Measurements from ENCODE around the gene CSRP2. TPM values are rescaled to one million over a fixed set of nuclear protein-coding genes. Genes with fewer than 3 reads are reported as not detected.

The CSRP2 gene
- total RNA-seq, 1 experiment from 2014 or later = 36.1 TPM

DNA sequence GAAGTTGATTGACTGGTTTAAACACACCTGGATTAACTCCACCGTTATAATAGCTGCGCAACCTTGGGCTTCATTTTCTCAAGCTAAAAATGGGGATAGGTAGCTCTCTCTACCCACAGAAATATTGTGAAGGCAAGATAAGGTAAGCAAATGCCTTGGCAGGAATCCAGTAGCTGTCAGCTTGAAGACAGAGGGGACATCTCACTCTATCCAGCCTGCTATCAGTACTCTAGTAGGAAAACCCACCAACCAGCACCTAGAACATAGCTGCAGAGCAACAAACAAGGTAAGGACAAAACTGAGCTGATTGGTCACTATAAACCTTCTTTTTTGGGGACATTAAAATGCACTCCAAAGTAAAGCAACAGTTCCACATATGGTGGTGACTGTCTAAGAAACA, 7.7 kb downstream of the CSRP2 start:
- Histone ChIP-seq H2AFZ (ENCODE audit: low read depth, low read length, poor library complexity, severe bottlenecking) (no peak overlapping the region), H3K36me3 (ENCODE audit: control insufficient read depth in 1 of 2, insufficient read depth in 2 of 2, low read length in 2 of 2) (no peaks in the 10 kb centered on the region), H3K9me2 (ENCODE audit: insufficient read depth) (no peaks in the 10 kb centered on the region), H3K4me1 (ENCODE audit: control insufficient read depth in 1 of 2, insufficient read depth in 2 of 2, low read length in 2 of 2) (no peaks in the 10 kb centered on the region), H3K79me2 (ENCODE audit: insufficient read depth, low read length) (no peaks in the 10 kb centered on the region), H3K27me3 (ENCODE audit: insufficient read depth, low read length) (no peaks in the 10 kb centered on the region), H3K27ac (ENCODE audit: low read depth, low read length) (no peak overlapping the region), H3K4me3 (replicated peaks in 1 of 2; ENCODE audit: low read depth in 1 of 2, low read length in 2 of 2) (no peak overlapping the region), H3K4me2 (ENCODE audit: low read length) (no peak overlapping the region), H3K9me3 (ENCODE audit: control insufficient read depth in 1 of 2, insufficient read depth in 1 of 2, low read depth in 1 of 2, low read length in 2 of 2) (no peaks in the 10 kb centered on the region), H3K9ac (ENCODE audit: low read length) (no peak overlapping the region), H4K20me1 (ENCODE audit: insufficient read depth) (no peaks in the 10 kb centered on the region)
- ATAC-seq = no peak
- intact Hi-C loops (cut with micrococcal nuclease) = no loop called here
- CTCF ChIA-PET = no interaction called here
- DNase-seq (ENCODE audit: low read depth, low spot score) = no peak
- TF ChIP-seq JUND (IDR thresholded peaks at IDR 0.05) (no peak), SRF (IDR thresholded peaks at IDR 0.05; ENCODE audit: low read depth) (no peak), CEBPB (IDR thresholded peaks at IDR 0.05; ENCODE audit: low read depth) (no peak), ZNF274 (IDR thresholded peaks at IDR 0.05; ENCODE audit: low read depth, low read length) (no peak), POLR2AphosphoS5 (IDR thresholded peaks at IDR 0.05; ENCODE audit: low read depth, low read length) (no peak)
- TF ChIP-seq, protein P1, sequence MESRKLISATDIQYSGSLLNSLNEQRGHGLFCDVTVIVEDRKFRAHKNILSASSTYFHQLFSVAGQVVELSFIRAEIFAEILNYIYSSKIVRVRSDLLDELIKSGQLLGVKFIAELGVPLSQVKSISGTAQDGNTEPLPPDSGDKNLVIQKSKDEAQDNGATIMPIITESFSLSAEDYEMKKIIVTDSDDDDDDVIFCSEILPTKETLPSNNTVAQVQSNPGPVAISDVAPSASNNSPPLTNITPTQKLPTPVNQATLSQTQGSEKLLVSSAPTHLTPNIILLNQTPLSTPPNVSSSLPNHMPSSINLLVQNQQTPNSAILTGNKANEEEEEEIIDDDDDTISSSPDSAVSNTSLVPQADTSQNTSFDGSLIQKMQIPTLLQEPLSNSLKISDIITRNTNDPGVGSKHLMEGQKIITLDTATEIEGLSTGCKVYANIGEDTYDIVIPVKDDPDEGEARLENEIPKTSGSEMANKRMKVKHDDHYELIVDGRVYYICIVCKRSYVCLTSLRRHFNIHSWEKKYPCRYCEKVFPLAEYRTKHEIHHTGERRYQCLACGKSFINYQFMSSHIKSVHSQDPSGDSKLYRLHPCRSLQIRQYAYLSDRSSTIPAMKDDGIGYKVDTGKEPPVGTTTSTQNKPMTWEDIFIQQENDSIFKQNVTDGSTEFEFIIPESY (IDR thresholded peaks at IDR 0.05; ENCODE audit: extremely low read depth, insufficient replicate concordance, low read length) = no peak
- TF ChIP-seq, protein P2, sequence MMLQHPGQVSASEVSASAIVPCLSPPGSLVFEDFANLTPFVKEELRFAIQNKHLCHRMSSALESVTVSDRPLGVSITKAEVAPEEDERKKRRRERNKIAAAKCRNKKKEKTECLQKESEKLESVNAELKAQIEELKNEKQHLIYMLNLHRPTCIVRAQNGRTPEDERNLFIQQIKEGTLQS (IDR thresholded peaks at IDR 0.05) = no peak
- RAD21 ChIA-PET (ENCODE audit: low non-redundant PET in 1 of 2, low total read pairs in 2 of 2, uncharacterized antibody in 2 of 2, unreplicated experiment in 2 of 2) = no interaction called here
- POLR2A ChIA-PET = interaction anchor here (0.8 kb wide), 1 partner anchor 8 kb away, joined by 3 read pairs; the partner anchor contains the start of gene CSRP2
- BruUV-seq (replicated peaks) = no TSS peak

DNA sequence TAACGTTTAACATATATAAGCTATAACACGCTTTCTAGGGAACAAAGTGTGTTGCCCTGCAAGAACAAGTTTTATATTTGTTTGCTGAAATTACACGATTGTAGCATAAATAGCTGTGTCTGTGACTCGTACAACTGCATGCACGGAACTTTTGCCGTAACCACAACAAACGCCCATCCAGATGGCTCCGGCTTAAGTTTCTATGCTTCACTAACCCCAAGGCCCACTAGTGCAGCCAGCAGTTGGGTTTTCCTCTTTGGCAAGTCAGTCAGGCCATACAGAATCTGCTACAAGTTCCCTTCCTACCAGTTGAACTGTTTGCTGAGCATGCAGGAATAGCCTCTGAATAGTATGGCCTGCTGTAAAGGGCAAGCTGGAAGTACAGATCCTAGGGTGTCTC, 12.1 kb downstream of the CSRP2 start:
- Histone ChIP-seq H3K9ac (ENCODE audit: low read length) (no peak overlapping the region), H3K36me3 (ENCODE audit: control insufficient read depth in 1 of 2, insufficient read depth in 2 of 2, low read length in 2 of 2) (no peaks in the 10 kb centered on the region), H3K9me2 (ENCODE audit: insufficient read depth) (no peaks in the 10 kb centered on the region), H3K27ac (ENCODE audit: low read depth, low read length) (no peak overlapping the region), H3K79me2 (ENCODE audit: insufficient read depth, low read length) (no peaks in the 10 kb centered on the region), H3K4me3 (replicated peaks in 1 of 2; ENCODE audit: low read depth in 1 of 2, low read length in 2 of 2) (no peak overlapping the region), H2AFZ (ENCODE audit: low read depth, low read length, poor library complexity, severe bottlenecking) (no peak overlapping the region), H3K4me2 (ENCODE audit: low read length) (no peak overlapping the region), H4K20me1 (ENCODE audit: insufficient read depth) (no peaks in the 10 kb centered on the region), H3K9me3 (ENCODE audit: control insufficient read depth in 1 of 2, insufficient read depth in 1 of 2, low read depth in 1 of 2, low read length in 2 of 2) (no peaks in the 10 kb centered on the region), H3K27me3 (ENCODE audit: insufficient read depth, low read length) (no peaks in the 10 kb centered on the region), H3K4me1 (ENCODE audit: control insufficient read depth in 1 of 2, insufficient read depth in 2 of 2, low read length in 2 of 2) (no peaks in the 10 kb centered on the region)
- TF ChIP-seq POLR2A (IDR thresholded peaks at IDR 0.05; ENCODE audit: borderline replicate concordance, extremely low read depth, insufficient read depth, insufficient read length) (no peak), EZH2phosphoT487 (IDR thresholded peaks at IDR 0.05; ENCODE audit: borderline replicate concordance) (no peak), FOSL1 (IDR thresholded peaks at IDR 0.05; ENCODE audit: low read depth) (no peak), JUND (IDR thresholded peaks at IDR 0.05) (no peak), CBX3 (IDR thresholded peaks at IDR 0.05; ENCODE audit: low read depth) (no peak)
- ChIA-PET POLR2A (no interaction called here), RAD21 (ENCODE audit: low non-redundant PET in 1 of 2, low total read pairs in 2 of 2, uncharacterized antibody in 2 of 2, unreplicated experiment in 2 of 2) (no interaction called here), CTCF (no interaction called here)
- DNase-seq (ENCODE audit: low read depth, low spot score) (no peak), ATAC-seq (no peak)
- BruUV-seq (replicated peaks) = no TSS peak
- intact Hi-C loops (cut with micrococcal nuclease) = no loop called here

All from HCT116 (cell line).